HT1080 (cell line): Measurements from ENCODE around the gene SMIM5. TPM values are rescaled to one million over a fixed set of nuclear protein-coding genes. Genes with fewer than 3 reads are reported as not detected.

Source experiments
- DNase-seq: peaks from one replicate; pipeline ENCODE4 v3.0.0-alpha.2; 2015; ENCODE audit warnings: low read depth
- total RNA-seq: library from RNA; depleted of rRNA; stranded (reverse); fragments of >200 nt; shearing (Covaris generic); gene quantifications from 2 replicates; pipeline ENCODE4 v1.2.3, GENCODE V29; 2014

The SMIM5 gene
- total RNA-seq, 1 experiment from 2014 or later, result not detected

- DNase-seq, result no peak
These were observed 6.1 kb downstream of the SMIM5 start for GRCh38 chr17:75639327-75639726.

DNA sequence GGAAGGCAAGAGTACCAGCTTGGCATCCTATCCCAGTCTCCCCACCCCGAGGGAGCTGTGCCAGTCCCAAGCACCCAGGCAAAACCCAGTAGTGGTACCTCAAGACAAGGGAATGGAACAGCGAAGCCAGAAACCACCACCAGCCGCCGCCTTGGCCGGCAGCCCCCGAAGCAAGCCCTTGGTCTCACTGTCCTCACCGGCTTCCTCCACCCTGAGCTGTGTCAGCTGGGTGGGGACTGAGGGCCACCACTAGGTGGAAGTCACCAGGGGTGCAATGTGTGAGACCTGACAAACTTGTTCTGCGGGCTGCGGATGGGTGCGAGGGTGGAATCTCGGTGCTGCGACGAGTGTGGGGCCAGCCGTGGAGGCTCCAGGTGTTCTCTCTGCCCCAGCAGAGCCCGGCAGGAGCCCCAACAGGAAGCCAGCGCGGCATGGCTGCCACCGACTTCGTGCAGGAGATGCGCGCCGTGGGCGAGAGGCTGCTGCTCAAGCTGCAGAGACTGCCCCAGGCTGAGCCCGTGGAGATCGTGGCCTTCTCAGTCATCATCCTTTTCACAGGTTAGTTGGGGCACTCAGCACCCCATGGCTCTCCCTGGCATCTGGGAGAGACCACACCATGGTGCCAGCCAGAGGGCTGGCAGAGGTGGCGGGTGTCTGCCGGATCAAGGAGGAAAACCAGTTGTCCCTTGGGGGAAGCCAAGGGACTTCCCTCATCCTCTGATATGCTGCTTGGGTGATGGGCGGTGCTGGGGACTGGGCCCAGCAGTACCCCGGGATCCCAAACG lies 6.7 kb downstream of the SMIM5 start:
- no peak for DNase-seq

GRCh38 chr17:75640556-75641119 lies 7.4 kb downstream of the SMIM5 start:
- DNase-seq, result no peak

- DNase-seq, result no peak
These were observed 8.1 kb downstream of the SMIM5 start for GRCh38 chr17:75641343-75641742.

GRCh38 chr17:75642182-75642783 lies 9.0 kb downstream of the SMIM5 start:
- DNase-seq, result no peak

DNA sequence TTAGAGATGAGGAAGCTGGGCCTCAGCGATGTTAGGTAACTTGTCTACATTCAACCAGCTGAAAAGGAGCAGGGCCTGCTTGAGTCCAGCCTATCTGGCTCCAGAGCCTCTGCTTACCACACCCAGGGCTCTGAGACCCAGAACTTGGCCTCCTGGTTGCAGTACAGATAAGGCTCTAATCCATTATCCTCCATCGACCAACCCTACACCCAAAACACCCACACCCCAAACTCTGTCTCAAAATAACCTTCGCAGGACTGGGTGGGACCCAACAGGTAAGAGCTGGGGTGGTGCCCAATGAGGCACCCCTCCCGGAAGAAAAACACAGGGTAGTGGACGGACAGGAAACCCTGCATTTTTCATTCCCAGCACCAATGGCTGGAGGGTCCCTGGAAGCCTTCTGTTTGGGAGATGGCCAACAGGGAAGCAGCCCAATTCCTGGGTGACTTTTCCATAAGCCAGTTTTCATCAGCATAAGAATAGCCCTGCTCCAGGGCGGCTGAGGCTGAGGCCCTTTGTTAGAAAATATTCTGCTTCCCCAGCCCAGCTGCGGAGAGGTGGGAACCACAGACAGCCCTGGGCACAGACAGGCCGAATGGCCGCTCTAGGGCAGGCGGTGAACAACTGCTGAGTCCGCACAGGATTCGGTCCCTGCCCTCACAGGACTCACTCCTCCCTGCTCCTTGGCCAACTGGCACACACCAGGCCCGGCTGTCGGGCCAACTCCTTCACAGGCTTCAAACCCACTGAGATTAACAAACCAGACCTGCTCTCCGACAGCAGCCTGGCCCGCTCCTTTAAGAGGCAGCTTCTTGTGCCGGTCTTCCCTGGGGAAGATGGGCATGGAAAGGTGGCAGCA lies 9.8 kb downstream of the SMIM5 start:
- DNase-seq, result no peak

GRCh38 chr17:75643643-75644017 lies 10.4 kb downstream of the SMIM5 start:
- DNase-seq, result no peak

DNA sequence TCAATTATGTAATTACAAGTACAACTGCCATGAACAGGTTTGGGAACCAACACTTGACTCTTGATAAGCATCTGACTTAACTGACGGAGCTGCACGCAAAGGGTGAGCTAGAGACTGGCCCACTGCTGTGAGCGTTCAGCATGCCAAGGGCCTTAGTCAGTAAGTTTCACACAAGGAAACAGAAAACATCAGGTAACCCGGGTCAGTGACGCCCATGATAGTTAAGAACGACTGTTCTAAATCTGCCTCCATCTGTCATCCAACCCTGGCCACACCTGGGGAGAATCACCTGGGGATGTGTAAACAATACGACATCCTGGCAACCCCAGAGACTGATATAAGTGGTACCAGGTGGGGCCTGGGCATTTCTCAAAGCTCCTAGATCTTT lies 12.3 kb downstream of the SMIM5 start:
- DNase-seq, result no peak

GRCh38 chr17:75645889-75646637 lies 12.8 kb downstream of the SMIM5 start:
- no peak for DNase-seq

GRCh38 chr17:75646638-75646992 lies 13.4 kb downstream of the SMIM5 start:
- no peak for DNase-seq

GRCh38 chr17:75647061-75647460 lies 13.8 kb downstream of the SMIM5 start:
- no peak for DNase-seq

- DNase-seq, result no peak
These were observed 14.7 kb downstream of the SMIM5 start for GRCh38 chr17:75647921-75648320.

DNA sequence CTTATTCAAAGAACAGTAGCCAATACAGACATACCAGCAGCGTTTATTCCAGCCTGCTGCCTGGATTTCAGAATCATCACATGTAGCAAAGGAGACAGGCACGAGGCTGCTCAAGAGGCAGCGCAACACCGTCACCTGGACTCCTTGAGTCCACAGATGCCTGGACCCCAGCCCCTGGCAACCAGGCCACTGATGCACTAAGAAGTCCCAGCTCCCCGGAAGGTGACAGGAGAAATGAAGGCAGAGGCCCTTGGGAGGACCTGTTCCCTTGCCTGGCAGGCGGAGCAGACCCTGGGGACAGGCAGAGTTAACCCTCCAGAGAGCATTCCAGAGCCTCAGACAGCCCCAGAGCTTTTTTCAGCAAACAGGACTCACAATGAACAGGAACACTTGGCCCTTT lies 16.5 kb downstream of the SMIM5 start:
- no peak for DNase-seq

GRCh38 chr17:75650874-75651273 lies 17.6 kb downstream of the SMIM5 start:
- no peak for DNase-seq

DNA sequence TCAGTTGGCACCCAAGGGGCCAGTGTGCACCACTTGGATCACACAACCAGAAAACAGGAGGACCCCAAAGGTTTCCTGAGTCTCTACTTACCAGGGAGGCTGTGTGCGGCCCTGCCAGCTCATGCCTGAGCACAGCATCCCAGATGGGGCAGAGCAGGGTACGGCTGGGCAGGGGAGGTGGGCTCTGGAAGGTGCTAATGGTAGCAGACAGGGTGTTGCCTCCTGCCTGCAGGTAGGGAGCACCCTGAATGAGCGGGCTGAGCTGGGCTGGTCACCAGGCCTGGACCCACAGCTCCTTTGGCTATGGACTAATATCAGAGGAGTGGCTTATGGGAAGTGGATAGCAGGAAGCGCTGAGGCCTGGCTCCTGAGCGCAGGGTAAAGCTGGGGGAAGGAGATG lies 19.1 kb downstream of the SMIM5 start:
- DNase-seq, result no peak

DNA sequence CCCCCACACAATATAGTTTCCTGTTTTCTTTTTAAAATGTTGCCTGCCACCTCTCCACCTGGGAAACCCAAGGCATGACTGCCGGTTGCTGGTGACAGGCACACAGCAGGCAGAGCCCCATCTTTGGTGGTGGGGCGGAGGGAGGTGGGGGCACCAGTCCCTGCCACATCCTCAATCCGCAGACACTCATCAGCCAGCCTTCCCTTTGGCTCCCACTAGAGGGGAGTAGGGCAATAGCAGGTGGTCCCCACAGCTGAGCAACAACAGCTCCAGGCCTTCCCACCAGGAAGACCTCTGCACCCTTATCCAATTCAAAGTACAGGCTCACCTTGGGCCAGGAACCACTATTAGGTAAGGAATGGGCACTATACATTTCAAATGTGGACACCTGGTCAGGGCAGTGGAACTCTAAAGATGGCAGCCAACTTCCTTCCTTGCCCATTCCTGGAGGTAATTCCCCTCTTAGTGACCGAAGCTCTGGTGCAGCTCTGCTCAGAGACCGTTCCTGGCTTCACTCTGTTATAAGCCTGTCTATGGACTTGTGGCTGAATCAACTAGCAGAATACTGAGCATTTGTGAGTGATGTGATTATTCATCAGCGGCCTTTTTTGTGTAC lies 19.8 kb downstream of the SMIM5 start:
- DNase-seq, result peak; percentile 37

DNA sequence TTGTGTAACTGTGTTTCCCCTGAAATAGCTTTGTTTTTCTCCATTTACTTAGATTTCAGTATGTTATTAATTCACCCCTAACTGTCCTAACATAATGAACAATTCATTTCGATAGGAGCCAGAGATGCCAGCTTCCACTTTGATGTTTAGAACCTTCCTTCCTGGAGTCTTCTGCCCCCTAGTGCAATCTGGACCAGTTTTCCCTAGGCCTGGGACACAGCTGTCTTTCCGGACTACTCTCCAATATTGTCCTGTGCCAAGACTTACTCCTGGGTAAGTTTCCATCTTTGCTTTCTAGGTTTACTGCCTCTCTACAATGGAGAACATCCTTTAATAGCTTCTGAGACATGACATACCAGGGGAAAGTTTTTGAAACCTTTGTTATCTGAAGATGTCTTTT lies 20.9 kb downstream of the SMIM5 start:
- DNase-seq, result no peak

DNA sequence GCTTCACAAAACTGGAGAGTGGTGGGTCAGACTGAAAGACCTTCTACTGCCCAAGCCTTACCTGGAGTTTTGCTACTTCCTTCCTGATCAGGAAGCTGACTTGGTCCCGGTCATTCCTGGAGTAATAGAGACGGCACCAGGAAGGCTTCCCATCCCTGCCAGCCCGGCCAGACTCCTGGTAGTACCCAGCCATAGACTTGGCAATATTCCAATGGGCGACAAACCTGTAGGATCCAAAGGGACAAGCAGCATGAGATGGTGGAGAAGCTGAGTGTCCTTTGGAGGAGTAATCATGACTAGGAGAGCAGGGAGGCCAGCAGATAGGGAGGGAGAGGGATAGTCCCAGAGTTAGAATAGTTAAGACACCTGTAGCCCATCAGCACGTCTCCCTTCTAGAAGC lies 25.0 kb downstream of the SMIM5 start:
- no peak for DNase-seq

GRCh38 chr17:75661531-75661930 lies 28.3 kb downstream of the SMIM5 start:
- no peak for DNase-seq

DNA sequence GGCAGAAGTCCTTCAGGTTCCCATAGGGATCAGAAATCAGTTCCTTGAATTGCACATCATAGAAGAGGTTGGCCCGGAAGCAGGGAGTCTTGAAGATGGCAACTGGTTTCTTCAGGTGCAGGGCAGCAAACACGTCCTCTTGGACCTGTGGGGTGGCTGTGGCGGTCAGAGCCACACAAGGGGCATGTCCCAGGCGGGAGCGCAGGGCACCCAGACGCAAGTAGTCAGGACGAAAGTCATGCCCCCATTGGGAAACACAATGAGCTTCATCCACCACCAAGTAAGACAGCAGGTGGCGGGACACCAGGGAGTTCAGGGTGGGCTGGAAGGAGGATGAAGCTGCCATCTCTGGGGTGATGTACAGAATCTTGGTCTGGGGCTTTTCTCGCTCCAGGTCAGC lies 29.3 kb downstream of the SMIM5 start:
- no peak for DNase-seq

- DNase-seq, result no peak
These were observed 30.9 kb downstream of the SMIM5 start for GRCh38 chr17:75664099-75664549.
